ENCODE measurements around the gene CDH13.

Gene CDH13

GRCh38 chr16:83439412-83439811 is 812.6 kb downstream of the CDH13 start:
- DNase-seq (ENCODE audit: low spot score), result no peak

GRCh38 chr16:83441517-83441916 is 814.7 kb downstream of the CDH13 start:
- no peak for DNase-seq (ENCODE audit: low spot score)

- DNase-seq (ENCODE audit: low spot score), result no peak
These were observed 817.2 kb downstream of the CDH13 start for GRCh38 chr16:83443972-83444371.

- no peak for DNase-seq (ENCODE audit: low spot score)
These were observed 820.8 kb downstream of the CDH13 start for GRCh38 chr16:83447560-83447959.

- DNase-seq (ENCODE audit: low spot score), result no peak
These were observed 823.1 kb downstream of the CDH13 start for GRCh38 chr16:83449861-83450260.

- no peak for DNase-seq (ENCODE audit: low spot score)
These were observed 827.2 kb downstream of the CDH13 start for GRCh38 chr16:83453977-83454376.

GRCh38 chr16:83455716-83456115 is 828.9 kb downstream of the CDH13 start:
- DNase-seq (ENCODE audit: low spot score), result no peak

GRCh38 chr16:83456934-83457333 is 830.2 kb downstream of the CDH13 start:
- DNase-seq (ENCODE audit: low spot score), result no peak

- DNase-seq (ENCODE audit: low spot score), result no peak
These were observed 831.8 kb downstream of the CDH13 start for GRCh38 chr16:83458612-83459011.

- no peak for DNase-seq (ENCODE audit: low spot score)
These were observed 838.2 kb downstream of the CDH13 start for GRCh38 chr16:83464991-83465390.

GRCh38 chr16:83470416-83470815 is 843.6 kb downstream of the CDH13 start:
- DNase-seq (ENCODE audit: low spot score), result no peak

- no peak for DNase-seq (ENCODE audit: low spot score)
These were observed 846.2 kb downstream of the CDH13 start for GRCh38 chr16:83472776-83473501.

- DNase-seq (ENCODE audit: low spot score), result no peak
These were observed 847.3 kb downstream of the CDH13 start for GRCh38 chr16:83473926-83474650.

- no peak for DNase-seq (ENCODE audit: low spot score)
These were observed 848.3 kb downstream of the CDH13 start for GRCh38 chr16:83475108-83475507.

- no peak for DNase-seq (ENCODE audit: low spot score)
These were observed 854.8 kb downstream of the CDH13 start for GRCh38 chr16:83481589-83481988.

- DNase-seq (ENCODE audit: low spot score), result no peak
These were observed 855.9 kb downstream of the CDH13 start for GRCh38 chr16:83482545-83483162.

- no peak for DNase-seq (ENCODE audit: low spot score)
These were observed 863.3 kb downstream of the CDH13 start for GRCh38 chr16:83490073-83490472.

- DNase-seq (ENCODE audit: low spot score), result no peak
These were observed 867.7 kb downstream of the CDH13 start for GRCh38 chr16:83494459-83494858.

GRCh38 chr16:83501481-83501880 is 874.7 kb downstream of the CDH13 start:
- DNase-seq (ENCODE audit: low spot score), result no peak

- DNase-seq (ENCODE audit: low spot score), result no peak
These were observed 881.5 kb downstream of the CDH13 start for GRCh38 chr16:83508295-83508694.

GRCh38 chr16:83509316-83509715 is 882.5 kb downstream of the CDH13 start:
- DNase-seq (ENCODE audit: low spot score), result no peak

- no peak for DNase-seq (ENCODE audit: low spot score)
These were observed 884.1 kb downstream of the CDH13 start for GRCh38 chr16:83510906-83511305.

Measured in HuH-7 (cell line).